ENCODE data around the gene KIZ.

The KIZ gene

DNA sequence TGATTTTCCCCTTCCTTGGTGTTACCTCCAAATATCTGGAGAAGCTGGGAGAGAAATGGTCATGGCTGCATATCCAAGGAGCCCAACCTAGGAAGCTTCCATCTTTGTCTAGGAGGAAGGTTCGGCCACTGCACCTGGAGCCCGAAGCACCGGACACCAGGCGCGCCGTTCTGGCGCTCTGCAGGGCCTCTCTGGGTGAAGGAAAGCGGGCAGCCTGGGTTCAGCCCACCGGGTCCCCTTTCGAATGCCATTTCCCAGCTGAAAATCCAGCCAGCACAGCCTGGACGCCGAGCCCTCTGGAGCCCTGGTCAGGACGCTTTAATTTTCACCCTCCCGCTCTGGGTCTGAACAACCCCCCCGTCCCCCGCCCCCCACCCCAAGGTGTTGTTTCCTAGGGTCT, 21.0 kb upstream of the KIZ start:
- DNase-seq (ENCODE audit: low read depth in 3 of 3) = no peak

DNA sequence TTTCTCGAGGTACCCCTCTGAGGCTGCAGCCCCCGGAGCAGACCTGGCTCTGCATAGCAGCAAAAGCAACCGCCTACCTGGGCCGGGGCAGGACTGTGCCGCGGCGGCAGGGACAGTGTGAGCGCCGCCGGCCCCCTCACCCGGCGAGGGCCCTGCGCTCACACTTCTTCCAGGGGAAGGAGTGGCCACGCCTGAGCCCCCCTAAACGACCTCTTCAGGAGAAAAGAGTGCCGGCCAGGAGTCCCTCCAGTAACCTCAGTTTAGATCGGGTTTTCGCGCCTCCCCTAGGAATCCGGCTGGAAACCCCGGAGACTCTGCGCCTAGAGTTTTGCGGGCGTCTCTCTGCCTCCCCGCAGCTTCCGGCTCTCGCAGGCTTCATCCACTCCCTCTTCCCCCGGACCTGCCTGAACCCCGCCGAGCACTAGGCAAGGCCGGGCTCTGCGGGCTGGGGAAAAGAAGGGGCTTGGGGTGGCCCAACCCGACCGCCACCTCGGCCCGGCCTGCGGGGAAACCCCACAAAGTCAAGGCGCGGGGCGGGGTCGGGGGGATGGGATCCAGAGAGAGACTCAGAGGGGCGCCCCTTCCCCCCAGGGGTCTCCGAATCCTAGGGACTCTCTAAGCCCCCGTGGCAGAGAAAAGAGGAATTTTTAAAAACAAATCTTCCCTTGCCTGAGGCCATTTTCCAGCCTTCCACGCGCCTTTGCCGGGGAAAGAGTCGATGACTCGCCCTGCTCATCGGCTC, 20.3 kb upstream of the KIZ start:
- DNase-seq (ENCODE audit: low read depth in 3 of 3) = no peak

DNA sequence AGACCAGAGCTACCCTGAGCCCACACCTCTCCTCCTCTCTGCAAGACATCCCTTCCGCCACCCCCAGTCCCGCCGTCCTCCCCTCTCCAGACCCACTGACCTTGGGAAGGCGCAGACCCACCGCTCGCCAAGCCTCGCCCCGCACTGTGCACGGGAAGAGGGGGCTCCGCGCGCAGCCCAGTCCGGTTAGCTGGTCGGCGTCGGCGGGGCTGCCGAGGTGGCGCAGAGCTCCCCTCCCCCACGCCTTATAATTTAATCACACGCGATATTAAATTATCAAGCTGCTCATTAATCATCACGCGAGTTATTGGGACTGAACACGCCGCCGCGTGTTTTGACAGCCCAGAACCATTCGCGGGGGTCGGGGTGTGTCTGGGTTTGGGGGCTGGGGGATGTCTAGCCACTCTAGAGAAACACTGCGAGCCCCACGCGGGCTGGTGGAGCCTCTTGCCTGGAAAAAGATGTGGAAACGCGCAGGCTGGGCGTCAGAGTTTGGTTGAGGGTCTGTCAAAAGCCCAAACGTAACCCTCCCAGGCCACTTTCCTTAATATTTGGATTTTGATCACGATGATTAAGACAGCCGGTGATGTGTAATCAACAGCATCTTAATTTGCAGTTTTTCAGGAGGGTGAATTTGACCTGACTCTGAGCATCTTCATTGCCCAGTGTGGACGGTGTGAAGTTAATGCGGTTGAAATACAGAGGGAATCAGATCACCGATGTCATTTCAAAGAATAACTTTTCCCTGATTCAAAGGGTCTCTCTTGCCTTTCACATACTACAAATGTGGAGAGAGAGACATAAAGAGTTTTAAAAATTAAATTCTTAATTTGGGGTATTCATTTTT, 19.5 kb upstream of the KIZ start, which contains the start of gene LINC00237:
TSS of gene LINC00237 (minus strand) at position 188 of the 847 bp plus-strand sequence.
- no peak for DNase-seq (ENCODE audit: low read depth in 3 of 3)

DNA sequence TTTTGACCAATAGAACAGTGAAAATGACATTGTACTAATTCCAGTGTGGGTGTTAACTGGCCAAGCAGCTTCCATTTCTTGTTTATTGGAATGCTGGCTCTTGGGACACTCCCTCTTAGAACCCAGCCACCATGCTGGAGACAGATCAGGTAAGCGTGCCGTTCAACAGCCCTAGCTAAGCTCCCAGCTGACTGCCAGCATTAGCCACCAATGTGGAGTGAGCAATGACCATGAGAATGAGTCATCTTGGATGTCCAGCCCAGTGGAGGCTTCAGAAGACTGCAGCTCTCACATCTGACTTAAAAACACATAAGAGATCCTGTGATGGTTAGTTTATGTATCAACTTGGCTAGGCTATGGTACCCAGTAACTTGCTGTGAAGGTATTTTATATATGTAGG, 16.7 kb upstream of the KIZ start:
- DNase-seq (ENCODE audit: low read depth in 3 of 3) = no peak

DNA sequence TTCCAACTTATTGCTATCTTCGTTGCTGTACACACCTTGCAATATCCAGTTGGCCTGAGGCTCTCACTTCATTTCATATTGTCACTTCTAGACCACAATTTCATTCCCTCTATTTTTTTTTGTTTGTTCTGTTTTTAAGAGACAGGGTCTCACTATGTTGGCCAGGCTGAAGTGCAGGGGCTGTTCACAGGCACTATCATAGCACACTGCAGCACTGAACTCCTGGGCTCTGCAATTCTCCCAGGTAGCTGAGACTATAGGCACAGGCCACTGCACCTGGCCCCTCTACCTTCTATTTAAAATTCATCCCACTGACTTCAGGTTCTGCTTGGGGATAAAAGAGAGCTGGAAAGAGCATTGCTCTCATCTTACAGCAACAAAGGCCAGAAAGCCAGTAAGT, 15.1 kb upstream of the KIZ start:
- no peak for DNase-seq (ENCODE audit: low read depth in 3 of 3)

DNA sequence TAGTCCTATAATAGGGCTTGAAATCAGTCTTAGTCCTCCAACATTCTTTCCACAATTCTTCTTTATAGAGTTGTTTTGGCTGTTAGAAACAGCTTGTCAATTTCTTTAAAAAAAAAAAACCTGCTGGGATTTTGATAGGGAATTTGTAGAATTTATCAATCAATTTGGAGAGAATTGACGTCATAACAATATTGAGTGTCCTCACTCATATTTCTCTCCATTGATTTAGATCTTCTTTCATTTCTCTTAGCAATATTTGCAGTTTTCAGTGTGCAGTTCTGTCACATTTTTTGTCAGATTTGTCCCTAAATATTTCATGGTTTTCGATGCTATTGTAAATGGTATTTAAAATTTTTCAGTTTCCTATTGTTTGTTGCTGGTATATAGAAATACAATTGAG, 14.5 kb upstream of the KIZ start:
- no peak for DNase-seq (ENCODE audit: low read depth in 3 of 3)

DNA sequence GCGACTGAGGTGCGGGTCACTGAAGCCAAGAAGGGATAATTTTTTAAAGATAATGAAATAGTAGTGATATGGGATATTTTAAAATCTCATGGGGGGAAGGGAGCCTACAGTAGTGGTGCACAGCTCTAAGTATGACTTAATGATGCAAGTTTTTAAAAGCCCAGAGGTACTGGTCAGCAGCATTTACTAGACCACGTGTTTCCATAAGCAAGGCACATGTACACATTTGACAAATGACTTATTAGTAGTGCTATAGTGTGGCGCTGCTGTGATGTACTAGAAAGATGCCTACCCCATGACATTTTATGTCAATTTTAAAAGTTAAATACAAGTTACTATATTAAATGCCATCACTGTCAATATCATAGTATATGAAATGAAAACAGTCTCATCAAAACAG, 12.2 kb upstream of the KIZ start:
- DNase-seq (ENCODE audit: low read depth in 3 of 3) = no peak

DNA sequence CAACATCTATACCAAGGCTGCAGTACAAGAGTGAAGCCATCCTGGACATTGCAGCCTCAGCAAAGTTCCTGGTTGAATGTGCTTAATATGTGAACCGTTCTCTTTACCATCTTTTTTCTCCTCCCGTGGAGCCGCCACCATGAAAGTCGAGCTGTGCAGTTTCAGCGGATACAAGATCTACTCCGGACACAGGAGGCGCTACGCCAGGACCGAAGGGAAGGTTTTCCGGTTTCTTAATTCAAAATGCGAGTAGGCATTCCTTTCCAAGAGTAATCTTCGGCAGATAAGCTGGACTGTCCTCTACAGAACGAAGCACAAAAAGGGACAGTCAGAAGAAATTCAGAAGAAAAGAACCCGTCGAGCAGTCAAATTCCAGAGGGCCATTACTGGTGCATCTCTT, 11.3 kb upstream of the KIZ start:
- no peak for DNase-seq (ENCODE audit: low read depth in 3 of 3)

DNA sequence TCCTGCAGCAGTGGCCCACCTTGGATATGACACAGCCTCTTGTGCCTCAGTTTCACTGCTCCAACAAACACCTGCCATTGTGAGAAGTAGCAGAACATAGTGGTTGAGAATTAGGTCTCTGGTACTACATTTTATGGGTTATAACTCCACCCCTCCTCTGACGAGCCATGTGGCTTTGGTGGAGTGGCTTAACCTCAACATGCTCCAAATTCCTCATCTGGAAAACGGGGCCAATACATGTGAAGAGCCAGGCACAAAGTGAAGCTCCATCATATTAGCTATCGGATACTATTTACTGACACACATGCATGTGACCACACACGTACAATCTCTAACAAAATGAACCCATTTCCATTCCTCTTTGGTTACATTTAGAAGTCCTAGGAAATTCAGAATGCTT, 8.4 kb upstream of the KIZ start:
- DNase-seq (ENCODE audit: low read depth in 3 of 3) = no peak

DNA sequence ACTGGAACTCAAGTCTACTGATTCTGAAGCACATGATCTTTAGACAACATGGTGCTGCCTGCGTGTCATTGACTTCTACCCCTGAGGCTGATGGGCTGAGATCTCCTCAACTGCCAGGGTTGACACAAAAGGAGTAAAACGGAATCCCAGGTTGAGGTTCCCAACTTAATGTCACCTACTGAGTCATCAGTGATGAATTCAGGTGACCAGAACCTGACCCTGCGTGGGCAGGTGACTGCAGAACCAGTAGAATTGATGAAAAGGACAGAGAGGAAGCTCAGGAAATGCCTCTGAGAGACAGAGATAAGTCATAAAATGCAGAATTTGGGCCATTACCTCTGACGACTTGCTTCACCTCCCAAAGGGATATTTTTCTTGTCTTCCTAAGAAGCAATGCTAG, 7.7 kb upstream of the KIZ start:
- DNase-seq (ENCODE audit: low read depth in 3 of 3) = no peak

DNA sequence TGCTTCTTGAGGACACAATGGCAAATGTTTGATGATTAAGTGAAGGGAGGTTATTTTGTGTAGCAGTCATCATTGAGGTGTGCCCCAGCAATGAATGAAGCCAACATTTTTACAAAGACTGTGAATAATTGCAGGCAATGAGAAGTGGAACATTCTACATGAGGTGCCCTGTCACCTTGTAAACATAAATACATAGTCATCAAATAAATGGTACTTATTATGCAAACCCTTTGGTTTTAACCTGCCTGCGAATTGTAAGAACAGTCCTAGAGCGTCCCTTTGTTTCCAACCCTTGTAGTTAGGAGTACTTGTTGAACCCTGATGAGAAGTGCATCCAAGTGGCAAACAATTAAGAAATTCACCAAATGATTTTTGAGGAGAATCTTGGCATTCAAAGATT, 7.1 kb upstream of the KIZ start:
- no peak for DNase-seq (ENCODE audit: low read depth in 3 of 3)

DNA sequence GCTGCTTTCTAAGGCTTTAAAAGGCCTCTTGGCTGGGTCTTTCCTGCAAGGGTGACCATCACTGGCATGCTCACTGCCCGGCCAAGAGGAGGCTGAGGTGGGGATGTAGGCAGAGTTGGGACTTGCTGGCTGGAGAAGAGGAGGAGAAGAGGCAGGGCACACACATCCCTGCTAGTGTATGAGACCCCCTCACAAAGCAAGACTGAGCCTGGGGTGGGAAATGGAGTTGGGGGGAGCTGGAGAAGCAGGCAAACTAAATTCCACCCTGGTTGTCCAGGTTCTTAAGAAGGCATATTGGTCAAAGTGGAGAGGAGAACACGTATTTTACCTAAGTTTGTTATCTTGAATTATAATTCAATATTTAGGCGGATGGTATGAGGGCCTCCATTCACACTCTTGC, 1.7 kb upstream of the KIZ start:
- no peak for DNase-seq (ENCODE audit: low read depth in 3 of 3)

DNA sequence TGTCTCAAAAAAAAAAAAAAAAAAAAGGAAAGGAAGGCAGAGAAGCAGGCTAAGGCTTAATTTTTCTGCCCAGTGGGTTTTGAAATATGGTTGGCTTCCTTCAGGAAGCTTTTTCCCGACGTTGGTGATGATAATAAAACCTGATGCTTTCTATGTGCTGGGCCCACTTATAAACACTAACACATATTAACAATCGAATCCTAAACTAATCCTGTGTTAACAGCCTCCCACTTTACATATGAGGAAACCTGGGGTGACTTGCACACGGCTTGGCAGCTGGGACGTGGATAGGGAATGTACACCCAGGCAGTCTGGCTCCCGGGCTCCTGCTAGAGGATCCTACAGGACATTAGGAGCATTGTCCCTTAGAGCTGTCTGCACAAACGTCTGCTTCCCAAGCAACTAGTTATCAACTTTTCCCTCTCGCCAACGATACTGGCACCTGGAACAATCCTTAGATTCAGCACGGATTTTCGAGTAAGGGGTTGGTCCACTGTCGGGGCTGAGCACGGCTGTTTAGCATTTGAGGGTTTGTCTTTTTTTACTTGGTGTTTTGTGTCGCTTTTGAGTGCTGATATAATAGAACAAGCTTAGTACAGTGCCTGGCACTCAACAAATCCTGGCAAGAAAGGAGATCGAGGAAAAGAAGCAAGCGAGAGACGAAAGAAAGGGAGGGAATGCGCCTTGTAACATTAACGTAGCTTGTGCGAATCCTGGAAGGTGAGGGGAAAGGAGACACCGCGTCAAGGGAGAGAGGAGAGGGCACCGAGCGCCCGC, 622 bp upstream of the KIZ start:
- DNase-seq (ENCODE audit: low read depth in 3 of 3) = no peak

DNA sequence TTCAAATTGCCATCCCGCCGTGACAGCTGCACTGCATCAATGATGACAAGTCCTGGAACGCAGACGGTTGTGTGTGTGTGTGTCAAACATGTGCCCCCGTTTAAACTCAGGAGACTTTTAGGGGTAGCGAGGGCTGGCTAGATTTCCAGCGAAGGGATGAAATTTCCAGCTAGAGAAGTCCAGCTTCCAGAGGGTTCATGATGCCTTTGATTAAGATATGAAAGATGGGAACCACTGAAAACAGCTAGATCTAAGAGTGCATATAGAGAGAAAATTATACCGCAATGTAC, 644 bp downstream of the KIZ start:
- DNase-seq (ENCODE audit: low read depth in 3 of 3) = no peak

DNA sequence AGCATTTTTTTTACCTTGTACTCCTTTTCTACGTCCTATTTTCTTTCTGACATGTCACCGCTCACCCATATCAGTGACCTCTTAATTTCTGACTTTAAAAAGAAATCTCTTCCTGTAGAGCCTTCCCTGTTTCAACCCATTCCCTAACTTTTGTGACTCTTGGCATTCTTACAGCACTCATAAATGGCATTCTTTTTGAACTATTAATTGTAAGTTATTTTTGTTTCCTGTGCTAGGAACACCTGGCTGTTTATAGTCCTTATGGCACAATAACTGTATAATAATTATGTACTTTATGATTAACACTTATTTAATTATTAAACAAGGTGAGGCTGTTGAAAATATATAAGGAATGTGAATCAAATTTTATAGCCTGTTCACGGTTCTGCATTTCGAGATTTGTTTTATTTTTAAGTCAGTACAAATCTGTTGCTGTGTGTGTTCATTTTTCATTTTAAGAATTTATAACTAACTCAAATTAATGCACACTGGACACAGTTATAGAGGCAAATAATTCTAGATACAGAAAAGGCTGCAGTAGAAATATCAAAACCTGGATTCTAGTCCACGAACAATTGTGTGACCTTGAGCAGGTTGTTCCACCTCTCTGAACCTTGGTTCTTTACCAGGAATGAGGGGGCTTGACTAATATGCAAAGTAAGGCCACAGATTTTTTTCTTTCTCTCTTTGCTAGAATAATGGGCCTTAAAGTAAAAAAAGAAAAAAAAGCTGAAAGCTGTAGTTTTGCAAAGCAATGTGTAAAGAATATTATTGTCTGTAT, 1.5 kb downstream of the KIZ start:
- DNase-seq (ENCODE audit: low read depth in 3 of 3) = no peak

DNA sequence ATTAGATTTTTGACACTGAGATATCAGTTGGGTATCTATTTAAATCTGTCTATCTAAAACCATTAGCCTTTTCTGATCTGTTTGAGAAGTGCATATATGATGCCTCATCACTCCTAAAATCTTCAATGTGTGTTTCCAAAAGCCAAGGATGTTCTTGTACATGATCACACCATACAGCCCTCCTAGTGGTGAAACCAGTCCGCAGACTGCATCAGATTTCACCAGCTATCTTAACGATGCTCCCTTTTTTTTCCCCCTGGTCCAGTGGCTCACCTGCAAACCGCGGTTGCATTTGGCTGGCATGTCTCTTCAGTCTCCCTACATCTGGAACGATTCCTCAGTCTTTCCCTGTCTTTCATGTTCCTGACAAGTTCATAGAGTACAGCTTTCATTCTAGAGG, 4.0 kb downstream of the KIZ start:
- no peak for DNase-seq (ENCODE audit: low read depth in 3 of 3)

DNA sequence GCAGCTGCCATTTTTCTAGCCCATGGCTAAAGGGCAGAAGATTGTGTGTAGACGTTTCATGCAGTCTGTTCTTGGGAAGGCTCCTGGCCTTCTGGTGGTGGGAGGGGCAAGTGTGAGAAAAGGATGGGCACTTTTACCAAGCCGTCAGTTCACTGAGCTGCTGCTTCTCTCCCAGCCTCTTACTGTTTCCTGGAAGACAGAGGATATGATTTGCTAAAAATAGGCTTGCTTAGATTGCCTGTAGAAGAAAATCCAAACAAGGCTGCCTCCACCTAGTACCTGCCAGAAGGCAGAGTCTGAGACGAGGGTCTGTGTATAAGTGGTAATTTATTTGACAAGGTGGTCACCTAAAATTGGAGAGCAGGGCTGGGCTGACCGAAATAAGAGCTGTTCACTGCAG, 7.5 kb downstream of the KIZ start:
- no peak for DNase-seq (ENCODE audit: low read depth in 3 of 3)

DNA sequence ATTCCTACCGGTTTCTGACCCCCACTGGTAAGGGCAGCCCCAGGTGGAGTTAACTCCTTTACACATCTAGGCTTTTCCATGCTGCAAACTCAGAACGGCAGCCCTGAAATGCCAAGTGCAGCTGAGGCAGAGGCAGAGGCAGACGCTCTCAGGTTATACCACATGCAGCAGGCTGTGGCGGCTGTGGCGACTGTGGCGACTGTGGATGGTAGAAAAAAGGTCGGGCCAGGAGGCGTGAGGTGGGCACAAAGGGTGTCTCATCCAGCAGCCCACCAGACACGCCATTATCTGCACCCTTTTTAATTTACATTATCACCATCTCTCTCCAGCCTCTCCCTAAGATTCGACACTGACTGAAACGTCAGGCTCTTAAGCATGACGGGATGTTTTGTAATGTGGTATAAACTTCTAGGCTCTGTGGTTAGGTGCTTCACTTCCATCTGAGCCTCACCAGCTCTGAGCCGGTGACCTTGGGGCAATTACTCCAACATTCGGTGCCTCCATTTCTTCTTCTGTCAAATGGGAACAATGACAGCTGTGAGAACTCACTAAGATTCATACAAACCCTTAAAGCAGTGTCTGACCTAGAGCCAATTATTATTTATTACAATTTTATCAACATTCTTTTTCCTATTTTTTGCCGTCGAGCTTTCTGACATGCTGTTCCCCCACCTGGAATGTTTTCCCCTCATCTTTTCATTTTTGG, 8.2 kb downstream of the KIZ start:
- DNase-seq (ENCODE audit: low read depth in 3 of 3) = no peak

DNA sequence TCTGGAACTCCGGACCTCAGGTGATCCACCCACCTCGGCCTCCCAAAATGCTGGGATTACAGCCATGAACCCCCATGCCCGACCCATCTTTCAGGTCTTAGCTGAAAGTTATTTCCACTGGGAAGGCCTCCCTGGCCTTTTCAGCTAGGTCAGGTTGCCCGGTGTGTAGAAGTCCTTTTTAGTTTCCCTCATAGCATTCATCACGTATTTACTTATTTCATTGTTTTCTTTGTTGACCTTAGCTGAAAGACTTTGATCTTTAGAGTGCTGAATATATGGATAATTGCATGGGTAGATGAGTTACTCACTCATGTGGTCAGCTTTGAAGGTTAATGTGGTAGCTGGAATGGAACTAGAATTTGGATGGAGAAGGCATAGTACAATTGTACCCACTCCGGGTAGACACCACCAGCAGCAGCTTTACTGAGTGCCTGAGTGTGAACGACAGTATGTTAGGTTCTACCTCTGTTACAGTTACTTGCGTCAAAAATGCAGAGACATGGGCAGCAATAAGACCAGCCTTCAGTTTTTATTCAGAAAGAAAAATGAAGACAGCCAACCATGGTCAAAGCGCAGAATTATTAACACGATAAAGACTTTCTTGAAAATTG, 9.1 kb downstream of the KIZ start:
- DNase-seq (ENCODE audit: low read depth in 3 of 3) = no peak

DNA sequence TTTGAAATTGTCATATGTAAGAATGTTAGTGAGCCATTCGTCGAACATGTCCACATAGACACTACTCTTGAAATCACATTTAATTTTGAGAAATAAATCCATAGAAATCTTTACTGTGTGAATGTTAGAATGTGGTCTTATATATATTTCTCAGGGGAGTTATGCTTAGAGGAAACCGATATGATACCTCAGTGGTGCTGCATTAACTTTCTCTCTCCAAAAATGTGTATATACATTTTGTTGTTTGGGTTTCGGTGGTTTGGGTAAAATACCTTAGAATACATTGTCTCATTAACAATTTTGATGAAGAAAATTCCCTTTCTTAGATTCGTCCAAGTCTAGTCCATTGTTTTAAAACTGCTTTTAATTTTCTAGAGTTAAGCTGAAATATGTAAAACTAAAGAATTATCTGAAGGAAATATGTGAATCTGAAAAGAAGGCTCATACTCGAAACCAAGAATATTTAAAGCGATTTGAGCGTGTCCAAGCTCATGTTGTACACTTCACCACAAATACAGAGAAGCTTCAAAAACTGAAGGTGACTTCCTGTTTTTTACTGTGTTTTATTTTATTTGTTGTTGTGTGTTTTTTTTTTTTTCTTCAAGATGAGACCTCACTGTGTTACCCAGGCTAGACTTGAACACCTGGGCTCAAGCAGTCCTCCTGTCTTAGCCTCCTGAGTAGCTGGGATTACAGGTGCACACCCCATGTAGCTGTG, 10.3 kb downstream of the KIZ start:
- no peak for DNase-seq (ENCODE audit: low read depth in 3 of 3)
